RKO (cell line): Measurements from ENCODE around the gene INSYN2B.
"Not testable (repeated sequence)": the region's sequence is repeated elsewhere in the genome, so short reads cannot be mapped to it uniquely, and the experiment has no call there.

ENCODE experiments used
- DNase-seq: peaks from one replicate; pipeline ENCODE4 v3.0.0-alpha.2; 2016; ENCODE audit warnings: low spot score

INSYN2B gene

DNA sequence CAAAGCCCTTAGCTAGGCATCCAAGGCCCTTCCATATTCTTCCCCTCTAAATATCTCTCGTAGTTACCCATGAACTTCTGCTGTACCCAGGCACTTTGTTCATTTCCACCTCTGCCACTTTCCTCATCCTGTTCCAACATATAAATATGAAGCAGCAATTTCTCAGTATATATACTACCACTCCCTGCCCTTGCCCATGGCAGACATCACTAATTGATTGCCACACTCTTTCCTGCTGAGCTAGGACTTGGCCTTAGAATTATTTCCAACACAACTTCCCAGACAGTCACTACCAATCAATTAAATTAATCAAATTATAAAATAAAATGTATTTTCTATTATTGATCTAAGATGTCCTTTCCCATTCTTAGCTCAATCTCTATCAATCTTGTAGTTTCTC is 8.5 kb downstream of the INSYN2B start:
- no peak for DNase-seq

DNA sequence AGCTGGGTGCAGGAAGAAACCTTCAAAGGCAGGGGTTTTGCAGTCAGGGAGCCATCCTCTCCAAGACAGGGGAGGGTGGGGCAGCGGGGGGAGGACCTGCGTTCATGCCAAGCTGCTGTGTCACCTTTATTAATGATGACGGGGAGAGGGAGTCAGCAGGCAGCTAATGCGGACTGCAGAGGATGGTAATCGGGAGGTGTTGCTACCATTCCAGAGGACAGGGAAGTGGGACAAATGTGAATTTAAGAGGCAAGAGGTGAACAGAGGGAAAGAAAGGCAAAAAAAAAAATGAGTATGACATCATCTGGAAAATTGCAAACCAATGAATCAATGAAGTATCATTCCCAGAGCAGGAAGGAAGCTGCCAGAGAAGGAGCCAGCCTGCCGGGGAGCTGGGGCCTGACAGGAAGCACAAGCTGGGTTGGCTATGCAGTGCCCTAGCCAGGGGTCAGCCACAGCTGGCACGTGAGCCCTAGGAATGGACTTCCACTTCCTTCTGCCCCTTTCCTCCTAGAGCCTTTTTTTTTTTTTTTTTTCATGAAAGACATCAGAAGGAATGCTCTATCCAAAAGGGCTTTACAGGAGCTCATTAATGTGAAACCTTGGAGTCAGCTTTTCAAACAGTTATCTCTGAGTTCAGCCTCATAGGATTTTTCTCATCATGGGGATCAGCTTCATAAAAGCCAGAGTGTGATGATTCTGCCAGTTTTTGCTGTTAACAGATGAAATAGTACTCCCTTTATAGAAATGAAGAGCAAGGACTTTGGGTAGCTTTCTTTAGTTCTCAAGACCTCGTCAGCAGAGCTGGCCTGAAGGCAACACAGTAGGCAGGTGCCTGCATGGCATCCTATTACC is 9.2 kb downstream of the INSYN2B start:
- peak; percentile 17 for DNase-seq

DNA sequence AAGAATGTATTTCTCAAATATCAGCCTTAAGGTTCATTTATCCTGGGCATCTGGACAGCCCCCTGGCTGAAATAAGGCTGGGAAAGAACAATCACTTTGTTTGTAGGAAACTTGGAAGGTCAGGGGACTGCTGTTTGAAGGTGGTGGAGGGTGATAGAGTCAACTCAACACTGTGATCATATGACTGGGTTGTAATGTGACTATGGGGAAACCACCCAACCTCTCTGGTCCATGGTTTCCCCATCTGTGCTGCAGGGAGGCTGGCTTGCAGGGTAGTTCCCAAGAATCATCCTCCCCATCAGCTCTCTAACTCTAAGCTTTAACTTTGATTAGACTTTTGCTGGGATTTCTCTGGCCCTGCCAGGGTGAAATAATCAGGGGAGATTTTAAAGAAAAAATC is 10.0 kb downstream of the INSYN2B start:
- no peak for DNase-seq

DNA sequence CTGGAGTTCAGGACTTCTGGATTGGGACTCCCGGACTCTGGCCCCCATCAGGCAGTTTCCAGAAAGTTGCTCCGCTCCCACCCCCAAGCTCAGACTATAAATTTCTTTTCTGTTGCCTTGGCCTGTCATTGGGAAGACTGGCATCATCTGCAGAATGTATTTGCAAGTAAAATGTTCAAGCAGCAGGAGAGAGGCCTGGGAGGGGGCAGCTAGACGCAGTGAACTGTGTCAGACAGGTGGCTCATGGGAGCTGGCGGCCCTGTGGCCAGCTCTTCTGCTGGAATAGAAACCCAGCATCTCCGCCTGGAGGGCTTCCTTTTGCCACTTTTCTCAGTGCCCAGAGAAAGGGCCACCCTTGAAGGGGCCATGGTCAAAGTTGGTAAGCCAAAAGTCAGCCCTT is 16.0 kb downstream of the INSYN2B start:
- no peak for DNase-seq

DNA sequence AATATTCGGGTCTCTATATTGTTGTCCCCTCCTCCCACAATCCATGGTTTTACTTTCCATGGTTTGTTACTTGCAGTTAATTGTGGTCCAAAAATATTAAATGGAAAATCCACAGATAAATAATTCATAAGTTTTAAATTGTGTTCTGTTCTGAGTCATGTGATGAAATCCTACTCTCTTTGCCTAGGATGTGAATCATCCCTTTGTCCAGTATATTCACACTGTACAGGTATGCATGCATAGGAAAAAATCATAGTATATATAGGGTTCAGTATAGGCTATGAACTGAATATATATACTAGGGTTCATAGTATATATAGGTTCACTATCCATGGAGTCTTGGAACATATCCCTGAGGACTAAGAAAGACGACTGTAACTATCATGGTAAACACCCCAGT is 19.6 kb downstream of the INSYN2B start:
- DNase-seq = no peak

DNA sequence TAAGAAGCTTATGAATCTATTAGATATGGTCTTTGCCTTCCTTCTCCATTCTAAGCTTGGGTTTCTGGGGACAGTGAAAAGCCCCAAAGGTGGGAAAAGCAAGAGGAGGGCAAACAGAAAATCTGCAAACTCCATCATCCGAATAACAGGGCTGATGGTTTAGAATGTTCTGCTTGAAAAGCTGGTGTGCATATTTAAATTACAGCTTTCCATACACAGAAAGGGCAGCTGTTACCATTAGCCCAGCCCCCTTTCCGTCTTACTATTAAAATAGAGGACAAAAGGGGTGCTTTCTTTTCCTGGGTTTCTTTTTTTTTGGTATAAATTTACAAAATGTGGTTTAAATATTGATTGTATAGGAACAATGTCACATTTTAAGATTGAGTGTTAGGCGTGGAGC is 22.0 kb downstream of the INSYN2B start:
- DNase-seq = no peak

DNA sequence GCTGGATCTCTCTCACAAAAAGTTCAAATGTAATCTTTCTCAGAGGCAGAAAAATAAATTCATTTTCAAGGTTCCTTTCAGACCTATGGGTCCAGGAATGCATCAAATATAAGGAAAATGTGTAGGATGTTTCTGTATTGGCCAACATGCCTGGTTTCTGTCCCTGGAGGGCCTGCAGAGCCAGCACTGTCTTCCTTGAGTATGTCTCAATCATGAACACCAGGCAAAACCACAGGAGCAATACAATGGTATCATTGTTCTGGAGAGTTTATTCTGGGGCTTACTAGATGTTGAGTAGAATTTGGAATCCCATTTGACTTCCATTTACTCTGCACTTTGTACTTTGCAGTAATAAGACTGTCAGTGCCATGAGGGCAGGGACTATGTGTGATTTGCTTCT is 23.5 kb downstream of the INSYN2B start:
- DNase-seq = no peak

DNA sequence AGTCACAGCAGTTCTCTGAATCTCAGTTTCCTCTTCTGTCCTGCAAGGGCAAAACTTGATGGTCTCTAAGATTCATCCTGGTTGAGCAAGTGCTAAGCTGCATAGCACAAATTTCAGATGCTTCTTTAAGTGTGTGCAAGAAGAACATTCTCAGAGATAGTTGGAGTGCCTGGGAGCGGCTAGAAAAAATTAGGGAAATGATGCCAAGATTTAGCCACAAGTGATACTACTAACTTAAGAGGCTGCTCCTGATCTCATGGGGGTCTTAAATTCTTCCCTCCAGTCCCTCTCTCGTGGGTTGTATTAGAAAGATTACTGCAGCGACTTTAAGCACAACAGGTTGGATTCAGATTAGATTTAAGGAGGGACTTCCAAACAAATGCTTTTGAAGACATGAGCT is 24.2 kb downstream of the INSYN2B start:
- DNase-seq = no peak

DNA sequence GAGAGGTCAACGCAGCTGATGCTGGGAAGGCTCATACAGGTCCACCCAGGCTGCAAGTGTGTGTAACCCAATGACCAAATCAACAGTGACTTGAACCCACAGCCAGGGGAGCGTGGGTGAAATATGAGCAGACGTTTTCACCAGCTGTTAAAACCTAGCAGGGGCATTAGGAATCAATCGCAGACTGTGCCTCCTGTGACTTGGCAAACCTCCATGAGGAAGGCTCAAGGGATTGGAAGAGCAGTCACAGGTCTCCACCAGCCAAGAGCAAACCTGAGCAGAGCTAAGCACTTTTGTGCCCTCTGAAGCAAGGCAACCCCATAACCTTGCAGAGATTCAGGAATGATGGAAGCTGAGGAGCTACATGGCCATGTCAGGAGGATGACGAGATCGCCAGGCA is 25.5 kb downstream of the INSYN2B start:
- no peak for DNase-seq

DNA sequence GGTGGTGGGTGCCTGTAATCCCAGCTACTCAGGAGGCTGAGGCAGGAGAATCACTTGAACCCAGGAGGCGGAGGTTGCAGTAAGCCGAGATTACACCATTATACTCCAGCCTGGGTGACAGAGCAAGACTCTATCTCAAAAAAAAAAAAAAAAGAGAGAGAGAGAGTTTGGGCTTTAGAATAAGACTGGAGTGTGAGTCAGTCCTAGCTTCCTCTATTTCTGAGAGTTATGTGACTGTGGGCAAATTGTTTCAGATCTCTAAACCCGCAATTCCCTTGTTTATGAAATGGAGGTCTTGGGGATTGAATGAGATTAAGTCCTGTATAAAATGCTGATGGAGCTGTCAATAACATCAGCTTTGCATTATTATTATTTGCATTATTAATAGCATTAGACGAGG is 27.1 kb downstream of the INSYN2B start:
- DNase-seq = not testable (repeated sequence)

DNA sequence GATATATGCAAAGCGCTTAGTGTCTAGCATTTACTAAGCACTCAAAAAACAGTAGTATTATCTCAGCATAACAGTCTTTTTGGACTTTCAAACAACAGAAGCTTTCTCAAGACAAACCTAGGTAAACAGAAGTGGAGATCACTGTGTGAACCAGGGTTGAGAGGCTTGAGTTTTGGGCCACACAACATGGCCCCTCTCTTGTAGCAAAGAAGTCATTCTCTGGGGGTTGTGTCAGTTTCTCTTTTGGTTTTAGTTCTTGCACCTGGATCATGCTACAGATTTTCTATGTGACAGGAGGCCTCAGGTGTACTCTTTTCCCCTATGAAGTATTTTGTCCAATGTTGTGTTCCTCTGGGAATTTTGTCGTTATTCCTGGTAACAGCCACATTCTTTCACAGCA is 30.0 kb downstream of the INSYN2B start:
- DNase-seq = no peak

DNA sequence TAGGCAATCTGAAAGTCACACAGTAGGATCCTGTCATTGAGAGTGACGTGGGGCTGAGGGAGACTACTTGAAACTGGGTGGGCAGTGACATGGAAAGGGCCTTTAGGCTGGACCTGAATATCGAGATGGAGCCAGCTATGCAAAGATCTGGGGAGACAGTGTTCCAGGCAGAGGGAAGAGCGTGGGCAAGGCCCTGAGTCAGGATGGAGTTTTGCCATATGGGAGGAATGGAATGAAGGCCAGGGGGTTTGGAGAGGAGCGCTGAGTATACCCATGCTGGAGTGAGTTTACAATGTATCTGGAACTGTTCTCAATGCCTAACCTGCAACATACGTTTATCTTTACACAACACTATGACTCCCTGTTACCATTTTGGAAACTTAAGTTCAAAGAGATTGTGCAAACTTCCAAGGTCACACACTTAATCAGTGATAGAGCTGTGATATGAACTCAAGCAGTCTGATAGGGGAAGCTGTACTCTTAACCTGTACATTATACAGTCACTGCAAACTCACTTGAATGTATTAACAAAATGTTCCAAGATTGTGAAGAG is 33.5 kb downstream of the INSYN2B start:
- DNase-seq = no peak

DNA sequence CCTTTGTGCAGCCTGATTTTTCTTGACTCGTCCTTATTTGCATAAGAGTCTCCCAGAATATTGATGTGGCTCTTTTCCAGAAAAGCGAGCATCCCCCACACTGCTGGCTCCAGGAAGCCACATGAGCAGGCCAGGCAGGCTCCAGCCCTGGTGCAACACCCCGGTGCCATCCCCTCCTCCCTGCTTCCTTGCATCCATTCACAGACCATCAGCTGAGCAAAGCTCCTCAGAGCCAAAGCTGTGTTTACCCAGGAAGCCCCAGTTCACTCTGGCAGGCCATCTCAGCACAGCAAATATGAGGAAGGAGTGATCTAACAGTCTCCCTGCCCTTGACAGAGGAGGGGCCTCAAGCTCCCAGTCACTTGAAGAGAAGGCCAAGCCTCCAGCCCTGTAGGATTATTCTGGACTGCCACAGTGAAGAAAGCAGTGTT is 34.4 kb downstream of the INSYN2B start:
- DNase-seq = no peak

DNA sequence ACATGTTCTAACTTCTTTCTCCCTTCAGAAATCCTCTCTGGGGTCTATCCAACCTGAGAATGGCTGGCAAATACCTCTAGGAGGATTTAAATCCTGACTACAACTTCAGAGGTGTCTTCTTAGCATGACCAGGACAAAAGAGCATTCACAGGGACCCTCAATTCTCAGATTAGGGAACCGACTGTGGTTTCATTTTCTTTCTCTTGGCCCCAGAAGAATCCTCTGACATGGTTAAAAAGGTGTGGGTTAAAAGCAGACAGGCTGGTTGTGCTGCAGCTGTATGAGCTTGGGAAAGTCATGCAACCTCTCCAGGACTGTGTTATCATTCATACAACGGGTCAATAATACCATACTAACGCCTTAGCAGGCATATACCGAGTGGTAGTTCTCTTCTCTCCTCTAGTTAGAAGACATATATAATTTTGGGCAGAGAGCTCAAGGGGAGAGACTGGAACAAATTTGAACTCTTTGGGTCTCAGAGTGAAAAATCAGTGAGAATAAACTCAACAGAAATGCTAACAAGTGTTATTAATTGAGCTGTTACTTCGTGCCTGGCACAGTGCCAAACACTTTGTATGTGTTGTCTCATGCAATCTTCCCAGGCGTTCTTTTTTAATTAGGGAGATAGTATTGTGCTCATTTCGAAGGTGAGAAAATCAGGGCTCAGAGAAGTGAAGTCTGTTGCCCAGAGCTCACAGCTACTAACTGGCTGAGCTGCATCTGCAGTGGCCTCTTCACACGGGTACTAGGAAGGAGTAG is 35.2 kb downstream of the INSYN2B start:
- DNase-seq = no peak

DNA sequence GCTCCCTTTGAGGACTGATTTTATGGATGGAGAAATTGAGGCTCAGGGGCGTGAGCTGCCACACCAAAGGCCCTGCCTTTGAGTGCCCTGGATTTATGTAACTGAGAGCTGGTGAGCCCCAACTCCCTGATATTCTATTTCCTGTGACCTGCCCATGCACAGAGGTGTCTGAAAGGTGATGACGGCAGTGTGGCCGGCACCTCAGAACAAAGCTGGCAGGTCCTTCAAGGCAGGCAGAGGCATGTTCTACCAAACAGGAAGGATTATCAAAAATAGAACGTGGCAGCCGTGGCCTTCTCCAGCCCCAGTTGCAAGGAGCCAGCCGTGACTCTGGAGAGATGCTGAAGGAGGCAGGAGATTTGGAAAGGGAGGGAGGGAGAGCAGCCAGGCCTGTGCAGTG is 36.2 kb downstream of the INSYN2B start:
- no peak for DNase-seq

DNA sequence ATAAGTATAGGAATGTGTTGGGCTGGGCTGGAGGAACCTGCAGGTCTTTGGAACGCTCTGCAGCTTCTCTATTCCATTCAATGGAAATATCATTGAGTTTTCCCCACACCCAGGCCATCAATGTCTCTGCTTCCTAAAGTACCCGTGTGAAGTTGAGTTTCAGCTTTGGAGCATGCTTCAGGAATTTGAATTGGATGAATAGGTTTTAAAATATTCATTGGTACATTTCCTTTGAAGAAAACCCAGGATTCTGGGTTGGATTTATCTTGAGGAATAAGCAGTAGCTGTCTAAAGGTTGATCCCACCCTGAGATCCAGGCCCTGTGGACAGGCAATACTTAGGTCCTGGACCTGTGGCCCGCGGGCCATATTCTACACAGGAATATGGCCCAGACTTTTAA is 37.3 kb downstream of the INSYN2B start:
- no peak for DNase-seq

DNA sequence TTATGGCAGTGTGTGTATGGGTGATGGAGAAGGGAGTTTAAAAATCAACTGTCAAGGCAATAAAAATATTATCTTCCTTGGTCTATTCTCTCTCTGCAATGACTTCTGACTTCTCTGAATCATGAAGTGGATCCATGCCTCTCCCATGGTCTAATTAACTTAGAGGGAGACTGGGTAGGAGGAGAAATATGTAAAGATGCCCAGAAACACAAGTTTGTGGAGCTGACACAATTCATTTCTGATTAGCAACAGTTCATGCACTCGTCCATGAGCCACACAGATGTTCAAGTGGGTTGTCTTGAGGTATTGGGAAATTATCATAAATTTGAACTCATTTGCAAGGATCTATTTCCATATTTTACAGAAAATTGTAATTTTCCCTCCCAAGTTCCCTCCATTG is 38.1 kb downstream of the INSYN2B start:
- DNase-seq = no peak

DNA sequence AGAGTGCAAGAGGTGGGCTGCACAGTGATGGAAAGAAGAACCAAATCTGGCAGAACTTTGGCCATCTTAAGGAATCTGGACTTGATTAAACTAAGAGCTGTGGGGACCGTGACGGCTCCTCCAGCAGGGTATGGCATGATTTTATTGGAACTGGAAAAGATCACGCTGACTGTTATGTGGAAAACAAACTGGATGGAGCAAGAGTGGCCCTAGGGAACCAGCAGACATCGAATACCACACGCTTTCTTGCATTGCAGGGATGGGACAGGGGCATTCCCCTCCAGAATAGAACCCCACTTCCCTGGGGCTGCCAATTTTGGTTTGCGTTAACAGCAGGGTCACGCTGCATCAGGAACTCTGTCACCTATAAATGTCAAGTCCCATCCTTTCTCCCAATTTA is 38.8 kb downstream of the INSYN2B start:
- no peak for DNase-seq

DNA sequence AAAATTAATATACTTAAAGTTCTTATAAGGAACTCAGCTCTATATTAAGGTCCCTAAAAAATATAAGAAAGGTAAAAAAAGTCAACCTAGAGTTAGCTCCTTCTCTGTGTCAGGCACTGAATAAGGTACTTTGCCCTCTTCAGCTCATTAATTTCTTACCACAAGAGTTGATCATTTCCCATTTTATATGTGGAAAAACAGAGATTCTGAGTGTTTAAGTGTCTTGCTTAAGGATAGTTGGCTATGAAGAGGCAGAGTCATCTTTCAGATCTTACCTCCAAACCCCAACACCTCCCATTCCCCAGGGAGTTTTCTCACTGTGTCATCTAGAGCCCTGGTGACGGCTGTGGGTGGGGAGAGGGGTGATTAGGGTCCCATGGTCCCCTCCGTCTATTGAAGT is 40.6 kb downstream of the INSYN2B start:
- DNase-seq = no peak

DNA sequence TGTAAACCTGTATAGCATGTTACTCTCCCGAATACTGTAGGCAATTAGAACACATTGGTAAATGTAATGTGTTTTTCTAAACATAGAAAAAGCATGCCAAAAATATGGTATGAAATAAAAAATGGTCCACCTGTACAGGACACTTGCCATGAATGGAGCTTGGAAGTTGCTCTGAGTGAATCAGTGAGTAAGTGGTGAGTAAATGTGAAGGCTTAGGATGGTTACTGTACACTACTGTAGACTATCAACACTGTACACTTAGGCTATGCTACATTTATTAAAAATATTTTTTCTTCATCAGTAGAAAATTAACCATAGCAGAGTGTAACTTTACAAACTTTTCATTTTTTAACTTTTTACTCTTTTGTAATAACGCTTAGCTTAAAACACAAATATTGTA is 41.9 kb downstream of the INSYN2B start:
- DNase-seq = no peak

DNA sequence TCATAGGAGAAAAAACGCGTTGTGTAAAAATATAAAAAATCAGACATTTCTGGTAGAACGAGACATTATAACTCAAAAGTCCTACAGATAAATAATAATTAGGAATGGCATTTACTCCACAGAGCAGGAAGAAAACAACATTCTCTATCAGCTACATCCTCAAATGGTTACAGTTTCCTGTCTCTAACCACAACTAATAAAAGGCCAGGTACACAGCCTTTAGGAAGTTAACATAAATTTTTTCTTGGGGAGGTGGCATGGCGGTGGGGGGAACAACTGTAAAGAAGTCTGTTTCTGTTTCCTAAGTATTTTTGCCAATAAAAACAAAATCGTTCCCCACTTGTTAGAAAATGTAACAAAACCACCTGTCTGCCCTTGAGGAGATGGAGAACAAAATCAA is 44.5 kb downstream of the INSYN2B start:
- DNase-seq = no peak

DNA sequence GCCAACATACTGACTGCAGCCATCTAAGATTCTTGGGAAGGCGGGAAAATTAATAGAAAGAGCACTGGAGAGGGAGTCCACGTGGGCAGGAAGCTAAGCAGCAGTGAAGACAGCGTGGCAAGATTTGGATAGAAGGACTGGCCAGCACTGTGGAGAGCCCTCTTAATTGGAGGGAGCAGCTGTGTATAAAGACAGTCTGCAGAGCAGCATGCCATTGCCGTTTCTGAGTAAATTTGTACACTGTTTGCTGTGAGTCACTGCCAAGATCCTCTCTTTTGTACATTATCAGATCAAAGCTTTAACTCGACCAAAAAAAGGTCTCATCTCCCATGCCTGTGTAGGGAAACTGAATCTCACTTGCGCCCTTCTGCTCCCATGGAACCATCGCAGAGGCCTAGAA is 45.3 kb downstream of the INSYN2B start:
- DNase-seq = no peak

DNA sequence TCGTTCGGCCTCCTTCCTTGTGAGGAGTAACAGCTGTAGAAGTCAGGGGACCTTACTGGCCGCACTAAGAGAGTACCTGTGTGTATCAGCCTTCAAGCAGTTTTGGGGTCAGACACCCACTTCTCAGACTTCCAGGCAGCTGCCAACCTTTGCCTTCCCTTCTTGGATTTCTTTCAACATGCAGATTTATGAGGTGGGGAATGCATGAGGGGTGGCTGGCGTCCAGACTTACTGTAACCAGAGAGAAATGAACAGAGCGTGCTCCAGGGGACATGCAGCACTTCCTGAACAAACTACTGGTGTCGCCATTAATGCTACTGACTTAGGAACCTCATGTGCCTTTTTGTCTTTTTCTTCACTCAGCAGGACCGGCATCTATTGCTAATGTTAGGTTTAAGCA is 46.7 kb downstream of the INSYN2B start:
- no peak for DNase-seq
